ENCODE results near the gene FOXJ2. TPM values are rescaled to one million over a fixed set of nuclear protein-coding genes. Genes with fewer than 3 reads are reported as not detected.

The FOXJ2 gene
- total and polyA plus RNA-seq, 10 of the 15 experiments (the other 5 are each of a cell fraction or from before 2014, with no cell fraction given): 1.4 to 9.3 (median 4.8) TPM

- TF ChIP-seq BHLHE40 (IDR thresholded peaks at IDR 0.05; ENCODE audit: borderline replicate concordance in 1 of 2, low read depth in 2 of 2, low read length in 1 of 2): no peak; a peak in 1 of 4 replicates
- no peak for TF ChIP-seq KAT2A (conservative IDR thresholded peaks at IDR 0.05; ENCODE audit: control insufficient read depth, low read depth, low read length)
- TF ChIP-seq YBX1 (IDR thresholded peaks at IDR 0.05): no peak
- no peak for TF ChIP-seq BCL11A (IDR thresholded peaks at IDR 0.05; ENCODE audit: low read depth, low read length)
- no peak for TF ChIP-seq SREBF2 (IDR thresholded peaks at IDR 0.05; ENCODE audit: low read length)
- TF ChIP-seq PAX8 (IDR thresholded peaks at IDR 0.05): no peak
- no peak for TF ChIP-seq ETV6 (conservative IDR thresholded peaks at IDR 0.05 in 1 of 2, IDR thresholded peaks at IDR 0.05 in 1 of 2; ENCODE audit: borderline replicate concordance in 1 of 2, low read depth in 1 of 2)
- no peak for TF ChIP-seq SMARCA5 (IDR thresholded peaks at IDR 0.05)
- no peak for TF ChIP-seq FOXK2 (IDR thresholded peaks at IDR 0.05)
- no peak for TF ChIP-seq SMAD5 (IDR thresholded peaks at IDR 0.05; ENCODE audit: low read depth)
- TF ChIP-seq ZNF217 (IDR thresholded peaks at IDR 0.05): no peak
- no peak for TF ChIP-seq RBBP5 (conservative IDR thresholded peaks at IDR 0.05)
- TF ChIP-seq RELB (IDR thresholded peaks at IDR 0.05; ENCODE audit: low read depth): peak; percentile 49; the same call in 1 of the 2 replicates
- no peak for TF ChIP-seq SIN3A (IDR thresholded peaks at IDR 0.05; ENCODE audit: low read depth, low read length)
- 0 out of 2 replicates have a peak, but pooled peaks have one; percentile 25 for TF ChIP-seq NR2F1 (conservative IDR thresholded peaks at IDR 0.05)
- TF ChIP-seq ZNF274 (IDR thresholded peaks at IDR 0.05; ENCODE audit: insufficient read depth, insufficient read length): no peak
- TF ChIP-seq CHD4 (IDR thresholded peaks at IDR 0.05): no peak
- TF ChIP-seq EZH2 (IDR thresholded peaks at IDR 0.05; ENCODE audit: borderline replicate concordance, control insufficient read depth, low read depth, low read length): no peak
- no peak for TF ChIP-seq E2F4 (IDR thresholded peaks at IDR 0.05; ENCODE audit: low read depth, low read length)
- no peak for TF ChIP-seq ATF3 (IDR thresholded peaks at IDR 0.05; ENCODE audit: borderline replicate concordance, extremely low read depth, low read depth, low read length)
- TF ChIP-seq MXI1 (IDR thresholded peaks at IDR 0.05; ENCODE audit: low read depth, low read length): no peak
- no peak for TF ChIP-seq ZNF687 (IDR thresholded peaks at IDR 0.05)
These were observed 4.6 kb downstream of the FOXJ2 start (continued) for GRCh38 chr12:8037046-8037663.
